Heart left ventricle (tissue), 16 donors: ENCODE measurements around the gene RHOT1. TPM values are rescaled to one million over a fixed set of nuclear protein-coding genes. Genes with fewer than 3 reads are reported as not detected.

ENCODE experiments used
- ATAC-seq, 4 donors: fragments of 200-7000 bp; cut with Tn5 transposase; one replicate each; pipeline ENCODE4 v1.9.1; 2020 to 2022; ENCODE audit warnings: moderate library complexity in 4 of 4, mild to moderate bottlenecking in 3 of 4, moderate number of reproducible peaks in 1 of 4
- DNase-seq, 5 donors: peaks; one replicate each; pipeline ENCODE4 v3.0.0-alpha.2; 2020
- H3K27ac ChIP-seq, 12 donors: fragments of 200-600 bp; sonication (generic) in 4 of 12; one replicate each; pipeline versions ENCODE4 v1.5.0 to v1.8.0; 2016 to 2022; ENCODE audit warnings: mild to moderate bottlenecking in 2 of 12
- H3K27me3 ChIP-seq, 9 donors: fragments of 200-600 bp; sonication (generic) in 2 of 9; one replicate each; pipeline versions ENCODE4 v1.5.1 to v1.8.0; 2016 to 2022; ENCODE audit warnings: mild to moderate bottlenecking in 3 of 9
- H3K36me3 ChIP-seq, 9 donors: fragments of 200-600 bp; sonication (generic) in 2 of 9; one replicate each; pipeline versions ENCODE4 v1.5.0 to v1.8.0; 2018 to 2022; ENCODE audit warnings: mild to moderate bottlenecking in 2 of 9
- H3K4me1 ChIP-seq, 12 donors: fragments of 200-600 bp; sonication (generic) in 4 of 12; one replicate each; pipeline versions ENCODE4 v1.5.0 to v1.8.0; 2016 to 2022; ENCODE audit warnings: mild to moderate bottlenecking in 3 of 12
- H3K4me3 ChIP-seq, 12 donors: fragments of 200-600 bp; sonication (generic) in 4 of 12; one replicate each; pipeline versions ENCODE4 v1.5.0 to v1.8.0; 2017 to 2022; ENCODE audit warnings: mild to moderate bottlenecking in 9 of 12, moderate library complexity in 4 of 12
- H3K9me3 ChIP-seq, 12 donors: fragments of 200-600 bp; sonication (generic) in 4 of 12; one replicate each; pipeline versions ENCODE4 v1.5.0 to v1.8.0; 2016 to 2022; ENCODE audit warnings: mild to moderate bottlenecking in 1 of 12
- CTCF ChIP-seq, 12 donors: fragments of 200-600 bp; sonication (generic) in 4 of 12; IDR thresholded peaks; one replicate each; pipeline versions ENCODE4 v1.5.0 to v1.8.0; 2018 to 2022; ENCODE audit warnings: antibody characterized with exemption in 12 of 12, mild to moderate bottlenecking in 5 of 12
- POLR2A ChIP-seq, 2 donors: fragments of 450-650 bp; IDR thresholded peaks; one replicate each; pipeline ENCODE4 v1.6.1; 2017; ENCODE audit warnings: antibody characterized with exemption in 2 of 2, mild to moderate bottlenecking in 2 of 2, moderate library complexity in 2 of 2
- WGBS, 4 donors: extraction: QIAGEN DNeasy Blood & Tissue Kit in 2 of 4; methylation state at CpG; one replicate each; pipeline versions ENCODE4 v1.1.5 to v1.1.7; 2013 to 2018; 5-methylcytosine and 5-hydroxymethylcytosine counted together
- intact Hi-C, 10 donors: fragments of 100-400 bp; cut with DNase I; formaldehyde crosslinking; loops; one replicate each; pipeline versions ENCODE4 v1.11.1 to v1.14.2; 2022
- polyA plus RNA-seq, 2 donors: library from polyadenylated mRNA; stranded (reverse); fragments of 200-250 nt; gene quantifications; one replicate each; pipeline ENCODE4 v1.2.3, GENCODE V29; 2013
- total RNA-seq, 9 donors: library from RNA; depleted of rRNA in 2 of 9; stranded (reverse); fragments of >200 nt in 2 of 9; fragmentation: NEBNext Ultra II Directional in 3 of 9; extraction: Animal tissue kit (Norgen Biotek cat#: 25700) in 3 of 9; gene quantifications; one replicate each; pipeline versions ENCODE4 v1.1.0 to v1.2.4, GENCODE V29; 2016 to 2023
- donor health status: ischemic (EF 13 %, LVEDD 7.1; RV severe dilation, severe dysfunction).
- donor health status: healthy with polysubstance abuse.
- donor health status: DM: no; HTN: yes; CAD: no.
- donor health status: DM: no; HTN: no; CAD: no.
- donor health status: ischemic (EF 25% LVEDD 6.9; RV normal size, moderate dysfunction).
- donor health status: ischemic (EF 25% LVEDD 5.7; RV mildly dilated, moderate dysfunction).
- donor health status: healthy.
- donor health status: DM: yes; HTN: yes; CAD: no.
- donor health status: ischemic (EF 35%, LVEDD 5.7; RV mildly dilated, moderate dysfunction).
- donor health status: nonischemic (EF 11% LVEDD 7.7; RV severe dilation, severe dysfunction).
- donor health status: DM: yes; HTN: yes; CAD: no.
- donor health status: PGD.
- donor health status: ischemic (EF 29% LVEDD 5.4; RV normal size, mild dysfunction).
- donor health status: nonischemic (EF 23%, LVEDD 6.1; RV moderate dilation, normal function).

Gene RHOT1
- total and polyA plus RNA-seq, 11 donors = 41.5 to 76.8 (median 53.5) TPM

- WGBS, 4 donors = 55 to 65% (median 61%) methylated on average over 12 of the region's 12 CpGs
Measured at GRCh38 chr17:32253117-32253611, 110.9 kb downstream of the RHOT1 start.

GRCh38 chr17:32256012-32256700, 113.9 kb downstream of the RHOT1 start:
- no peak overlapping the region for H3K27ac ChIP-seq
- no peak overlapping the region for H3K4me3 ChIP-seq
- 42 to 64% (median 54%) methylated on average over 9 of the region's 9 CpGs for WGBS, 4 donors
- intact Hi-C loops = loop anchor here in 1 of 10 donors (2.0 kb wide), 1 partner anchor 57 kb away; no protein-coding TSS in a partner anchor
- H3K4me1 ChIP-seq = peaks cover 0 to 5% (median 0%) of the 10 kb centered on the region in 12 donors
- no peaks in the 10 kb centered on the region for H3K9me3 ChIP-seq
- no peak for DNase-seq
- no peak for ATAC-seq
- H3K36me3 ChIP-seq = no peaks in the 10 kb centered on the region
- no peak for TF ChIP-seq CTCF (IDR thresholded peaks at IDR 0.05)
- TF ChIP-seq POLR2A (IDR thresholded peaks at IDR 0.05) = no peak
- H3K27me3 ChIP-seq = peaks cover 0 to 3% (median 0%) of the 10 kb centered on the region in 9 donors

More at GRCh38 chr17:32253117-32253611, 110.9 kb downstream of the RHOT1 start:
- intact Hi-C loops = loop anchor here (1.0 to 2.0 kb wide), 2 partner anchors 66 kb away; no protein-coding TSS in a partner anchor
- ATAC-seq (peak; percentile 82 to 95 (median 93)), DNase-seq (peak; percentile 72 to 87 (median 77))
- Histone ChIP-seq H3K4me3 (no peak overlapping the region), H3K27ac (no peak overlapping the region), H3K9me3 (no peaks in the 10 kb centered on the region), H3K27me3 (peaks cover 0 to under 1% (median 0%) of the 10 kb centered on the region in 9 donors), H3K4me1 (peaks cover 0 to 5% (median 0%) of the 10 kb centered on the region in 12 donors), H3K36me3 (no peaks in the 10 kb centered on the region)
- no peak for TF ChIP-seq POLR2A (IDR thresholded peaks at IDR 0.05)
- peak; percentile 93 to 99 (median 96) for TF ChIP-seq CTCF (IDR thresholded peaks at IDR 0.05)

GRCh38 chr17:32256701-32257019, 114.4 kb downstream of the RHOT1 start:
- Histone ChIP-seq H3K27ac (no peak overlapping the region), H3K9me3 (no peaks in the 10 kb centered on the region), H3K27me3 (peaks cover 0 to 3% (median 0%) of the 10 kb centered on the region in 9 donors), H3K4me3 (no peak overlapping the region), H3K36me3 (no peaks in the 10 kb centered on the region), H3K4me1 (peaks cover 0 to 5% (median 0%) of the 10 kb centered on the region in 12 donors)
- intact Hi-C loops = loop anchor here in 1 of 10 donors (2.0 kb wide), 1 partner anchor 56 kb away; no protein-coding TSS in a partner anchor
- ATAC-seq (no peak), DNase-seq (no peak)
- TF ChIP-seq POLR2A (IDR thresholded peaks at IDR 0.05) (no peak), CTCF (IDR thresholded peaks at IDR 0.05) (no peak)
- WGBS, 4 donors = 69 to 81% (median 74%) methylated on average over 5 to 9 of the region's 9 CpGs

- H3K27me3 ChIP-seq = peaks cover 0 to 18% (median 0%) of the 10 kb centered on the region in 9 donors
- 64 to 78% (median 75%) methylated on average over 17 to 18 of the region's 18 CpGs for WGBS, 4 donors
- DNase-seq (no peak), ATAC-seq (no peak)
- intact Hi-C loops = no loop called here
- H3K36me3 ChIP-seq = no peaks in the 10 kb centered on the region
- H3K4me3 ChIP-seq = no peak overlapping the region
- TF ChIP-seq CTCF (IDR thresholded peaks at IDR 0.05) = no peak
- no peak for TF ChIP-seq POLR2A (IDR thresholded peaks at IDR 0.05)
- H3K27ac ChIP-seq = no peak overlapping the region
- H3K4me1 ChIP-seq = peaks cover 0 to 5% (median 0%) of the 10 kb centered on the region in 12 donors
- H3K9me3 ChIP-seq = no peaks in the 10 kb centered on the region
Measured at GRCh38 chr17:32258383-32259140, 116.3 kb downstream of the RHOT1 start.
